ENCODE results near the gene KCND3.

DNA sequence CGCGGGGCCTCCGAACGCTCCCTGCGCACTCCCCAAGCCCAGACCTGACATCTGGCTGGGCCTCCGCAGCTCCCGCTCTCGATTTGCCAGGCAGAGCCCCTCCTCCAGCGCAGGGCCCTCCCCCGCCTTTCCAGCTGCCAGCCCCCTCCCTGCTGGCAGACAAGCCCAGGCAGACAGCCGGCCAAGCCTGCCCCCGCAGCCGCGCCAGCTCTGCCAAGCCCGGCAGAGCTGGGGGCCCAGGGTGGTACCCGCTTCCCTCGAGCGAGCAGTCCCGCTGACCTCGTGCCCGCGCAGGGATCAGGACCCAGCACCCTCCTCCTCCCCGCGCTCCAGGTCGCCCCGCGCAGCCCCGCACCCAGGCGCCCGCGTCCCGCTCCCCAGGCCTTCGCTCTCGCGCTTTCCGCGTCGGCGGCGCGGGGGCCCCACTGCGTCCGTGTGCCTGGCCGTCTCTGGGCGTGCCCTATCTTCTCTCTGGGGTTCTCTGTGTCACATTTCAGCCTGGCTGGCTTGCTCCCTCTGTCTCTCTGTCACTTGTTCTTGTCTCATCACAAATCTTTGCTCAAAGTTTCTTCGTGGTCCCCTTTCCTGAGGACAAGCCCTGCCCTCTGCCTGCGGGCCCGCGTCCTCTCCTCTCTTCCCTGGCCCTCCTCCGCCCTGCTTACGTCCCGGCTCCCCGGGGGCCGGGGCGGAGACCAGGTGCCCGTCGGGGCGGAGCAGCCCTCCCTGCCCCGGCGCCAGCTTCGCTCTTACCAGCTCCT, 250.9 kb downstream of the KCND3 start:
- TF ChIP-seq CTCF (IDR thresholded peaks at IDR 0.05; ENCODE audit: insufficient read depth, low read depth, low read length): no peak
- no peak for TF ChIP-seq EZH2 (IDR thresholded peaks at IDR 0.05; ENCODE audit: insufficient read depth, low read length)

Data from astrocyte (in vitro differentiated cells and primary cell).